ENCODE measurements around the gene HSPA6. TPM values are rescaled to one million over a fixed set of nuclear protein-coding genes. Genes with fewer than 3 reads are reported as not detected.

The HSPA6 gene
- total RNA-seq, 1 experiment from 2014 or later: not detected

- Histone ChIP-seq H3K4me1 (ENCODE audit: control insufficient read depth in 1 of 2, insufficient read depth in 2 of 2, low read length in 2 of 2) (no peaks in the 10 kb centered on the region), H3K9me2 (ENCODE audit: insufficient read depth) (no peaks in the 10 kb centered on the region; the same call in 1 of the 2 replicates), H4K20me1 (ENCODE audit: insufficient read depth) (no peaks in the 10 kb centered on the region), H3K27ac (ENCODE audit: low read depth, low read length) (no peak overlapping the region), H3K4me3 (replicated peaks in 1 of 2; ENCODE audit: low read depth in 1 of 2, low read length in 2 of 2) (no peak overlapping the region), H3K9me3 (ENCODE audit: control insufficient read depth in 1 of 2, insufficient read depth in 1 of 2, low read depth in 1 of 2, low read length in 2 of 2) (no peaks in the 10 kb centered on the region), H3K9ac (ENCODE audit: low read length) (no peak overlapping the region), H3K36me3 (ENCODE audit: control insufficient read depth in 1 of 2, insufficient read depth in 2 of 2, low read length in 2 of 2) (no peaks in the 10 kb centered on the region), H3K27me3 (ENCODE audit: insufficient read depth, low read length) (no peaks in the 10 kb centered on the region), H3K79me2 (ENCODE audit: insufficient read depth, low read length) (no peaks in the 10 kb centered on the region), H2AFZ (ENCODE audit: low read depth, low read length, poor library complexity, severe bottlenecking) (no peak overlapping the region), H3K4me2 (ENCODE audit: low read length) (no peak overlapping the region)
- BruUV-seq (replicated peaks): no TSS peak
- ATAC-seq: no peak
- RAD21 ChIA-PET (ENCODE audit: low non-redundant PET in 1 of 2, low total read pairs in 2 of 2, uncharacterized antibody in 2 of 2, unreplicated experiment in 2 of 2): no interaction called here
- CTCF ChIA-PET: interaction anchor here (1.0 kb wide), 1 partner anchor 18 kb away, joined by 3 read pairs; no protein-coding TSS in a partner anchor
- POLR2A ChIA-PET: no interaction called here
- TF ChIP-seq ELF1 (IDR thresholded peaks at IDR 0.05; ENCODE audit: borderline replicate concordance, low read depth): no peak
- TF ChIP-seq, protein P1, sequence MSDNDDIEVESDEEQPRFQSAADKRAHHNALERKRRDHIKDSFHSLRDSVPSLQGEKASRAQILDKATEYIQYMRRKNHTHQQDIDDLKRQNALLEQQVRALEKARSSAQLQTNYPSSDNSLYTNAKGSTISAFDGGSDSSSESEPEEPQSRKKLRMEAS (IDR thresholded peaks at IDR 0.05): no peak
- TF ChIP-seq EGR1 (IDR thresholded peaks at IDR 0.05; ENCODE audit: low read depth): no peak
- TF ChIP-seq TCF7L2 (IDR thresholded peaks at IDR 0.05; ENCODE audit: borderline replicate concordance, extremely low read depth, insufficient read depth, insufficient read length): no peak
- no peak for TF ChIP-seq SP1 (IDR thresholded peaks at IDR 0.05; ENCODE audit: low read depth)
- TF ChIP-seq SRF (IDR thresholded peaks at IDR 0.05; ENCODE audit: low read depth): no peak
- no peak for TF ChIP-seq RAD21 (IDR thresholded peaks at IDR 0.05; ENCODE audit: low read depth)
- TF ChIP-seq, protein P2, sequence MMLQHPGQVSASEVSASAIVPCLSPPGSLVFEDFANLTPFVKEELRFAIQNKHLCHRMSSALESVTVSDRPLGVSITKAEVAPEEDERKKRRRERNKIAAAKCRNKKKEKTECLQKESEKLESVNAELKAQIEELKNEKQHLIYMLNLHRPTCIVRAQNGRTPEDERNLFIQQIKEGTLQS (IDR thresholded peaks at IDR 0.05): no peak
- TF ChIP-seq ZBTB33 (IDR thresholded peaks at IDR 0.05; ENCODE audit: extremely low read depth, insufficient replicate concordance, low read length): no peak
- no peak for TF ChIP-seq EZH2 (IDR thresholded peaks at IDR 0.05)
- no peak for TF ChIP-seq REST (IDR thresholded peaks at IDR 0.05; ENCODE audit: low read depth)
- TF ChIP-seq JUND (IDR thresholded peaks at IDR 0.05): no peak
- no peak for TF ChIP-seq SIN3A (IDR thresholded peaks at IDR 0.05; ENCODE audit: low read depth)
- TF ChIP-seq CBX3 (IDR thresholded peaks at IDR 0.05; ENCODE audit: low read depth): no peak
- no peak for TF ChIP-seq EZH2phosphoT487 (IDR thresholded peaks at IDR 0.05; ENCODE audit: borderline replicate concordance)
- TF ChIP-seq, protein P3, sequence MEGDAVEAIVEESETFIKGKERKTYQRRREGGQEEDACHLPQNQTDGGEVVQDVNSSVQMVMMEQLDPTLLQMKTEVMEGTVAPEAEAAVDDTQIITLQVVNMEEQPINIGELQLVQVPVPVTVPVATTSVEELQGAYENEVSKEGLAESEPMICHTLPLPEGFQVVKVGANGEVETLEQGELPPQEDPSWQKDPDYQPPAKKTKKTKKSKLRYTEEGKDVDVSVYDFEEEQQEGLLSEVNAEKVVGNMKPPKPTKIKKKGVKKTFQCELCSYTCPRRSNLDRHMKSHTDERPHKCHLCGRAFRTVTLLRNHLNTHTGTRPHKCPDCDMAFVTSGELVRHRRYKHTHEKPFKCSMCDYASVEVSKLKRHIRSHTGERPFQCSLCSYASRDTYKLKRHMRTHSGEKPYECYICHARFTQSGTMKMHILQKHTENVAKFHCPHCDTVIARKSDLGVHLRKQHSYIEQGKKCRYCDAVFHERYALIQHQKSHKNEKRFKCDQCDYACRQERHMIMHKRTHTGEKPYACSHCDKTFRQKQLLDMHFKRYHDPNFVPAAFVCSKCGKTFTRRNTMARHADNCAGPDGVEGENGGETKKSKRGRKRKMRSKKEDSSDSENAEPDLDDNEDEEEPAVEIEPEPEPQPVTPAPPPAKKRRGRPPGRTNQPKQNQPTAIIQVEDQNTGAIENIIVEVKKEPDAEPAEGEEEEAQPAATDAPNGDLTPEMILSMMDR (IDR thresholded peaks at IDR 0.05 in 2 of 3, conservative IDR thresholded peaks at IDR 0.05 in 1 of 3; ENCODE audit: borderline replicate concordance in 1 of 3, insufficient read depth in 1 of 3, low read depth in 2 of 3, low read length in 2 of 3): no peak
- TF ChIP-seq CEBPB (IDR thresholded peaks at IDR 0.05; ENCODE audit: low read depth): no peak
- no peak for TF ChIP-seq POLR2A (IDR thresholded peaks at IDR 0.05; ENCODE audit: borderline replicate concordance, extremely low read depth, insufficient read depth, insufficient read length)
- no peak for TF ChIP-seq YY1 (IDR thresholded peaks at IDR 0.05; ENCODE audit: extremely low read depth, insufficient replicate concordance, low read depth, low read length)
- intact Hi-C loops (cut with micrococcal nuclease): no loop called here
- no peak for DNase-seq (ENCODE audit: low read depth, low spot score)
Observed at GRCh38 chr1:161502641-161503393, 21.5 kb upstream of the HSPA6 start.

Measured in HCT116 (cell line).